K562 (cell line): Measurements from ENCODE around the gene CTF1. TPM values are rescaled to one million over a fixed set of nuclear protein-coding genes. Genes with fewer than 3 reads are reported as not detected.

Source experiments
- COPS2 ChIP-seq: fragments of 450-650 bp; conservative IDR thresholded peaks from 2 replicates; pipeline ENCODE4 v1.6.1; 2016; ENCODE audit warnings: mild to moderate bottlenecking, moderate library complexity
- CREB3L1 ChIP-seq: fragments of 450-650 bp; IDR thresholded peaks from 2 replicates; pipeline ENCODE4 v1.6.1; 2014; ENCODE audit warnings: low read depth, mild to moderate bottlenecking, moderate library complexity, borderline replicate concordance
- ELF2 ChIP-seq: fragments of 250-450 bp; sonication (Bioruptor Pico); IDR thresholded peaks from 2 replicates; pipeline ENCODE4 v1.5.0; 2021; ENCODE audit warnings: mild to moderate bottlenecking
- EWSR1 ChIP-seq: fragments of 450-650 bp; IDR thresholded peaks from 2 replicates; pipeline ENCODE4 v1.6.1; 2018; ENCODE audit warnings: borderline replicate concordance, mild to moderate bottlenecking, low read depth, moderate library complexity; ENCODE audit not compliant: partially characterized antibody
- HDAC8 ChIP-seq: fragments of 450-650 bp; IDR thresholded peaks from 2 replicates; pipeline ENCODE4 v1.6.1; 2016; ENCODE audit warnings: mild to moderate bottlenecking, missing genetic modification characterization, moderate library complexity, missing compliant biosample characterization
- HDGF ChIP-seq: fragments of 450-650 bp; IDR thresholded peaks from 2 replicates; pipeline ENCODE4 v1.6.1; 2016
- ILK ChIP-seq: fragments of 450-650 bp; IDR thresholded peaks from 2 replicates; pipeline ENCODE4 v1.6.1; 2016; ENCODE audit warnings: missing genetic modification characterization, low read depth, mild to moderate bottlenecking, missing compliant biosample characterization, moderate library complexity, borderline replicate concordance
- KLF10 ChIP-seq: fragments of 250-450 bp; sonication (Bioruptor Pico); IDR thresholded peaks from 2 replicates; pipeline ENCODE4 v1.6.1; 2021; ENCODE audit warnings: matching md5 sums
- MCM7 ChIP-seq, 2 experiments: fragments of 450-650 bp; IDR thresholded peaks; 2 replicates each; pipeline ENCODE4 v1.6.1; 2016 to 2018
- MEIS2 ChIP-seq: fragments of 450-650 bp; IDR thresholded peaks from 2 replicates; pipeline ENCODE4 v1.6.1; 2014; ENCODE audit warnings: mild to moderate bottlenecking; ENCODE audit not compliant: partially characterized antibody
- MNT ChIP-seq, 2 experiments: fragments of 450-650 bp; conservative IDR thresholded peaks; 2 replicates each; pipeline ENCODE4 v1.6.1; 2017; ENCODE audit warnings: mild to moderate bottlenecking in 2 of 2, moderate library complexity in 2 of 2
- MTA1 ChIP-seq: fragments of 450-650 bp; IDR thresholded peaks from 2 replicates; pipeline ENCODE4 v1.6.1; 2017; ENCODE audit warnings: borderline replicate concordance
- NR1H2 ChIP-seq: sonication (generic); formaldehyde crosslinking; IDR thresholded peaks from 2 replicates; pipeline ENCODE4 v1.4.0; 2020; ENCODE audit warnings: mild to moderate bottlenecking, missing genetic modification reagents
- PRPF4 ChIP-seq: fragments of 200-400 bp; formaldehyde crosslinking; IDR thresholded peaks from one replicate; pipeline ENCODE4 v1.6.1; 2017; ENCODE audit warnings: low read length, low read depth, mild to moderate bottlenecking; ENCODE audit not compliant: insufficient read depth, poor library complexity, severe bottlenecking
- PTBP1 ChIP-seq: fragments of 200-400 bp; formaldehyde crosslinking; IDR thresholded peaks from 2 replicates; pipeline ENCODE4 v1.6.1; 2017; ENCODE audit warnings: low read depth, low read length
- RBM39 ChIP-seq: fragments of 200-400 bp; formaldehyde crosslinking; optimal IDR thresholded peaks from 2 replicates; pipeline ENCODE3; 2018; ENCODE audit warnings: low read depth, low read length
- SMAD2 ChIP-seq: fragments of 150-350 bp; IDR thresholded peaks from 2 replicates; pipeline ENCODE4 v1.6.1; 2014; ENCODE audit warnings: low read depth, mild to moderate bottlenecking, low read length
- SREBF1 ChIP-seq: fragments of 150-350 bp; IDR thresholded peaks from 2 replicates; pipeline ENCODE4 v1.6.1; 2014; ENCODE audit warnings: antibody characterized with exemption, low read depth, low read length, borderline replicate concordance
- ZKSCAN1 ChIP-seq: fragments of 150-350 bp; IDR thresholded peaks from 2 replicates; pipeline ENCODE4 v1.6.1; 2016; ENCODE audit warnings: low read depth, low read length
- ZNF232 ChIP-seq: sonication (generic); formaldehyde crosslinking; IDR thresholded peaks from 2 replicates; pipeline ENCODE4 v1.8.0; 2022; ENCODE audit warnings: mild to moderate bottlenecking, missing genetic modification reagents
- ZNF696 ChIP-seq: fragments of 250-450 bp; sonication (Bioruptor Pico); conservative IDR thresholded peaks from 2 replicates; pipeline ENCODE4 v1.4.0; 2020; ENCODE audit warnings: mild to moderate bottlenecking, moderate library complexity
- ZNF699 ChIP-seq: fragments of 250-450 bp; sonication (Bioruptor Pico); IDR thresholded peaks from 2 replicates; pipeline ENCODE4 v1.8.0; 2021; ENCODE audit warnings: mild to moderate bottlenecking, moderate library complexity; ENCODE audit not compliant: insufficient replicate concordance
- polyA plus RNA-seq, 8 experiments: library from polyadenylated mRNA; depleted of rRNA in 4 of 8; stranded (reverse) in 5 of 8; unstranded in 3 of 8; fragments of >200 nt; fragmentation: Nextera tagmentation in 2 of 8; fragmentation: Illumina TruSeq in 1 of 8; extraction: Ambion mirVana in 2 of 8; extraction: Trizol in 1 of 8; gene quantifications; 2 replicates each; pipeline versions ENCODE4 v1.2.1 to v1.2.3, GENCODE V29; 2011 to 2014; ENCODE audit warnings: inconsistent platforms in 1 of 8, missing spikeins in 1 of 8
- total RNA-seq, 7 experiments: library from RNA; depleted of rRNA in 6 of 7; stranded (reverse); fragments of >200 nt in 6 of 7; fragmentation: Illumina TruSeq in 2 of 7; extraction: Trizol in 2 of 7; gene quantifications; 2 replicates each; pipeline versions ENCODE4 v1.2.1 to v1.2.3, GENCODE V29; 2011 to 2021; ENCODE audit warnings: low replicate concordance in 1 of 7
- TF ChIP-seq, protein P1 (sequence below), 2 experiments: fragments of 450-650 bp; IDR thresholded peaks; 2 replicates each; pipeline ENCODE4 v1.6.1; 2018; ENCODE audit warnings: mild to moderate bottlenecking in 2 of 2, low read depth in 1 of 2; ENCODE audit not compliant: partially characterized antibody in 2 of 2

Gene CTF1
- total and polyA plus RNA-seq, 9 of the 15 experiments (the other 6 are each of a cell fraction or from before 2014, with no cell fraction given), result 0.24 to 2.5 (median 0.44) TPM

GRCh38 chr16:30921748-30922419, 25.5 kb downstream of the CTF1 start (continued):
- TF ChIP-seq, protein P1, sequence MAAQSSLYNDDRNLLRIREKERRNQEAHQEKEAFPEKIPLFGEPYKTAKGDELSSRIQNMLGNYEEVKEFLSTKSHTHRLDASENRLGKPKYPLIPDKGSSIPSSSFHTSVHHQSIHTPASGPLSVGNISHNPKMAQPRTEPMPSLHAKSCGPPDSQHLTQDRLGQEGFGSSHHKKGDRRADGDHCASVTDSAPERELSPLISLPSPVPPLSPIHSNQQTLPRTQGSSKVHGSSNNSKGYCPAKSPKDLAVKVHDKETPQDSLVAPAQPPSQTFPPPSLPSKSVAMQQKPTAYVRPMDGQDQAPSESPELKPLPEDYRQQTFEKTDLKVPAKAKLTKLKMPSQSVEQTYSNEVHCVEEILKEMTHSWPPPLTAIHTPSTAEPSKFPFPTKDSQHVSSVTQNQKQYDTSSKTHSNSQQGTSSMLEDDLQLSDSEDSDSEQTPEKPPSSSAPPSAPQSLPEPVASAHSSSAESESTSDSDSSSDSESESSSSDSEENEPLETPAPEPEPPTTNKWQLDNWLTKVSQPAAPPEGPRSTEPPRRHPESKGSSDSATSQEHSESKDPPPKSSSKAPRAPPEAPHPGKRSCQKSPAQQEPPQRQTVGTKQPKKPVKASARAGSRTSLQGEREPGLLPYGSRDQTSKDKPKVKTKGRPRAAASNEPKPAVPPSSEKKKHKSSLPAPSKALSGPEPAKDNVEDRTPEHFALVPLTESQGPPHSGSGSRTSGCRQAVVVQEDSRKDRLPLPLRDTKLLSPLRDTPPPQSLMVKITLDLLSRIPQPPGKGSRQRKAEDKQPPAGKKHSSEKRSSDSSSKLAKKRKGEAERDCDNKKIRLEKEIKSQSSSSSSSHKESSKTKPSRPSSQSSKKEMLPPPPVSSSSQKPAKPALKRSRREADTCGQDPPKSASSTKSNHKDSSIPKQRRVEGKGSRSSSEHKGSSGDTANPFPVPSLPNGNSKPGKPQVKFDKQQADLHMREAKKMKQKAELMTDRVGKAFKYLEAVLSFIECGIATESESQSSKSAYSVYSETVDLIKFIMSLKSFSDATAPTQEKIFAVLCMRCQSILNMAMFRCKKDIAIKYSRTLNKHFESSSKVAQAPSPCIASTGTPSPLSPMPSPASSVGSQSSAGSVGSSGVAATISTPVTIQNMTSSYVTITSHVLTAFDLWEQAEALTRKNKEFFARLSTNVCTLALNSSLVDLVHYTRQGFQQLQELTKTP (IDR thresholded peaks at IDR 0.05; ENCODE audit: low read depth in 1 of 2, partially characterized antibody in 2 of 2), result peak in 1 of 2 experiments; percentile 36
- peak; percentile 96 for TF ChIP-seq RBM39
- TF ChIP-seq ZNF696 (CRISPR knock-in tag), result no peak
- TF ChIP-seq MTA1, result no peak
- no peak for TF ChIP-seq MEIS2
- TF ChIP-seq ZNF232 (CRISPR knock-in tag), result no peak
- TF ChIP-seq PRPF4, result no peak
- TF ChIP-seq HDGF, result 0 out of 2 replicates have a peak, but pooled peaks have one; percentile 10
- no peak; the same call in 1 of the 2 replicates for TF ChIP-seq ELF2
- TF ChIP-seq SREBF1, result no peak
- TF ChIP-seq PTBP1, result 0 out of 2 replicates have a peak, but pooled peaks have one; percentile 43
- no peak for TF ChIP-seq HDAC8 (tag)
- no peak for TF ChIP-seq MCM7 (IDR thresholded peaks at IDR 0.05)
- TF ChIP-seq SMAD2, result no peak
- no peak for TF ChIP-seq CREB3L1
- TF ChIP-seq COPS2, result no peak
- no peak for TF ChIP-seq ZNF699 (CRISPR knock-in tag)
- no peak for TF ChIP-seq NR1H2 (CRISPR knock-in tag)
- no peak for TF ChIP-seq ILK (tag)
- TF ChIP-seq KLF10 (CRISPR knock-in tag), result no peak
- no peak for TF ChIP-seq ZKSCAN1
- no peak for TF ChIP-seq EWSR1
- peak in 1 of 2 experiments; percentile 50; a peak in 2 of 4 replicates for TF ChIP-seq MNT (conservative IDR thresholded peaks at IDR 0.05)
